AG09309 (cell line): Measurements from ENCODE around the gene HECTD1.
"Not testable (repeated sequence)": the region's sequence is repeated elsewhere in the genome, so short reads cannot be mapped to it uniquely, and the experiment has no call there.

Experiments
- DNase-seq: peaks from one replicate; pipeline ENCODE4 v3.0.0-alpha.2; 2010; ENCODE audit warnings: low read depth
- H3K4me3 ChIP-seq: 2 replicates; pipeline ENCODE4 v1.5.1; 2011; ENCODE audit warnings: mild to moderate bottlenecking, low read depth, low read length, moderate library complexity; ENCODE audit not compliant: control insufficient read depth
- TF ChIP-seq, protein P1 (sequence below): IDR thresholded peaks from 2 replicates; pipeline ENCODE4 v1.5.1; 2011; ENCODE audit warnings: mild to moderate bottlenecking, low read depth, low read length, inconsistent platforms; ENCODE audit not compliant: insufficient read depth, control insufficient read depth; ENCODE audit errors: missing control alignments

Gene HECTD1

DNA sequence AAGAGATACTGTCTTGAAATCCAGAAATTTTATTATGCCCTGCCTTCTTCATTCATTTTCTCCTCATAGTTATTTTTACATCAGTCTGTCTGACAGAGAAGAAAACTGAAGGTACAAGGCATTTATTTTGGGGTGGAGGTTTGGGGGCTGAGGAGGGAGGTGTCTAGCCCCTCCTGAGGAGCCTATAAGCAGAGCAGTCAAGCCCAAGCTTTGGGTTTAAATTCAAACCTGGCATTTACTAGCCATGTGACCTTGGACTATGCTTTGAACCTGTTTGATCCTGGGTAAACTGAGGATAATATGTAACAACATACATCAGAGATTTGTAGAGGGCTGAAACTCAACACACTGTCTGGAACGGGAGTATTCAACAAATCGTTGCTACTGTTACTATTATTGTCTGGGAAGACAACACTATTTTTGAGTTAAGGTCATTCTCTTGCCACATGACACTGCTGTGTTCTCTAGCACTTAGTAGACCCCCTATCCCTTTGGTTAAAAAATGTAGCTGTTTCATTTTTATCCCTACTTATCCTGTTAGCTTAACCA is 115.4 kb downstream of the HECTD1 start:
- no peak for DNase-seq
- no peak overlapping the region for H3K4me3 ChIP-seq
- TF ChIP-seq, protein P1, sequence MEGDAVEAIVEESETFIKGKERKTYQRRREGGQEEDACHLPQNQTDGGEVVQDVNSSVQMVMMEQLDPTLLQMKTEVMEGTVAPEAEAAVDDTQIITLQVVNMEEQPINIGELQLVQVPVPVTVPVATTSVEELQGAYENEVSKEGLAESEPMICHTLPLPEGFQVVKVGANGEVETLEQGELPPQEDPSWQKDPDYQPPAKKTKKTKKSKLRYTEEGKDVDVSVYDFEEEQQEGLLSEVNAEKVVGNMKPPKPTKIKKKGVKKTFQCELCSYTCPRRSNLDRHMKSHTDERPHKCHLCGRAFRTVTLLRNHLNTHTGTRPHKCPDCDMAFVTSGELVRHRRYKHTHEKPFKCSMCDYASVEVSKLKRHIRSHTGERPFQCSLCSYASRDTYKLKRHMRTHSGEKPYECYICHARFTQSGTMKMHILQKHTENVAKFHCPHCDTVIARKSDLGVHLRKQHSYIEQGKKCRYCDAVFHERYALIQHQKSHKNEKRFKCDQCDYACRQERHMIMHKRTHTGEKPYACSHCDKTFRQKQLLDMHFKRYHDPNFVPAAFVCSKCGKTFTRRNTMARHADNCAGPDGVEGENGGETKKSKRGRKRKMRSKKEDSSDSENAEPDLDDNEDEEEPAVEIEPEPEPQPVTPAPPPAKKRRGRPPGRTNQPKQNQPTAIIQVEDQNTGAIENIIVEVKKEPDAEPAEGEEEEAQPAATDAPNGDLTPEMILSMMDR, result no peak

DNA sequence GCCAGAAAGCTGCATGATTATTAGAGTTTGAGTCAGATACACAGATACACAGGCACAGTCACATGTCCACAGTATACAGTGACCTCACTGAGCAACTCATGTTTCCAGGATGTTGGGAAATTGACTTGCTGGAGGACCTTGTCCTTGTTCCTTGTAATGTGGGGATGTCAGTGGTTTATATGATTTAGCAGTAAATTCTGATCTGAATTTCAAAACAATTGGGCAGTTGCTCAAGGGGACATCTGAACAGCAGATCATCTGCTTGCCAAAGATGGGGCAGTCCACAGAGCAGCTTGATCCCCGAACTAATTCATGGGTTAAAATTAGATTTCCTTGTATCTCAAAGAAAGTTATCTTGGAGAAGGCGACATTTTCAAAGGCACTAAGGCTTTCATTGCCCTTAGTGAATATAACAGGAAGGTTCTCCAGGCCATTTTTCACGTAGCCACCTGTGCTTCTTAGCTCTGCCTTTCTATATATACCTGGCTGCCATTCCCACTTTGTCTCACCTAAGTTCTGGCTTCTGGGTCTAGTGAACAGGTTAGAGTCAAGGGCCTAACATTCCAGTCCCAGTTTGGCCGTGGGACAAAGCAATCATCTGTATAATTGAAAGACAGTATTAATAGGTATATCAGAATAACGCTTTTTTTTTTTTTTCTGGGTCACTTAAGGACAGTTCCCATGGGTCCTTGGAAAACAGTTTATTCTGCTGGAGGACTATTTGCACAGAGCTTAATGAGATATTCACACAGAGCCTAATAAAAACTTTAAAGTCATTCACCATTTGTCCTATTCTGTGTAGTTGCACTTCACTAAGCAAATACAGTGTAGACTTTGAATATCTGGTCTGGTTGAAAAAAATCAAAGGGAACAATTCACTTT is 116.5 kb downstream of the HECTD1 start:
- DNase-seq, result peak; percentile 85
- no peak overlapping the region for H3K4me3 ChIP-seq
- TF ChIP-seq, protein P1, result no peak

DNA sequence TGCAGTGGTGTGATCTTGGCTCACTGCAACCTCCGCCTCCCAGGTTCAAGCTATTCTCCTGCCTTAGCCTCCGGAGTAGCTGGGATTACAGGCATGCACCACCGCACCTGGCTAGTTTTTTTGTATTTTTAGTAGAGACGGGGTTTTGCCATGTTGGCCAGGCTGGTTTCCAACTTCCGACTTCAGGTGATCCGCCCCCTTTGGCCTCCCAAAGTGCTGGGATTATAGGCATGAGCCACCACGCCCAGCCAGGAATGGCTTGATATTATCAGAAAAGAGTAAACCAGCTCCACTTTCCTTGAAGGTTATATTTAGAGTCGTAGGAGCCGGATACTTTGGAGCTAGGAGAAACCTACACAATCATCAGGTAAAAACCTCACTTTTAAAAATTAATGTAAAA is 121.1 kb downstream of the HECTD1 start:
- H3K4me3 ChIP-seq, DNase-seq: not testable (repeated sequence)

DNA sequence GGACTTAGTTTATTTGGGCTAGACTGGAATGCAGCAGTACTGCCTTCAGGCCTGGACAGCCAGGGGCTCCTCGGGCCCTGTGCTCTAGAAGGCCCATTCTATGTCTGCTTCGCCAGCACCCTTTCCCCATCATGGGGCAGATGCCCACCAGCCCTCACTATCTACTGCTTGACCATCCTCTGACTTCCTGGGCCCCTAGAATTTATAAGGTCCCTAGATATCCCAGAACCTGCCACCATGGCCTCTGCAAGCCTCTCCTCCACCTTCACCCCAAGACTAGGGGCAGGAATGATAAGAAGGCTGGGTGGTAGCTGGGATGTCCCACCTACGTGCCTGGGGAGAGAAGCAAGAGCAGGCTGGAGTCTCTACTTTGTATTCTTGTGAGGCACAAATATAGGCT is 122.6 kb downstream of the HECTD1 start:
- TF ChIP-seq, protein P1, result no peak
- no peak for DNase-seq
- no peak overlapping the region for H3K4me3 ChIP-seq

DNA sequence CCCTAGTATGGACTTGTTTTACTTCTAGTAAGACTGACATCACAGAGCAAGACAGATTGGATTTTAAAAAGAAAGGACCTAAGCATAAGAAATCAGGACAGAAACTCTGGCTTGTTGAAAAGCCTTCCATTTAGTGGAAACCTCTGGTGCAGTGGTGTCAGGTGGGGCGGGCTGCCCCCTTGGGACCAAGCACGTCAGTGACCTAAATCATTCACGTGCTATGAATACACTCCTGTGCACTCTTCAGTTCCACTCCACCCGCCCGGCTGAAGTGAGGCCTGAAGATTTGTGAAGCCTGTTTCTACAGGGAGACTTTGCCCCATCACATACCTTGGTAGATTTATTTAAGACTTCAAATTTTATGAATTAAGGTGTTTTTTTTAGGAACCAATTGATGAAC is 123.2 kb downstream of the HECTD1 start:
- TF ChIP-seq, protein P1, result no peak
- H3K4me3 ChIP-seq, result no peak overlapping the region
- no peak for DNase-seq

DNA sequence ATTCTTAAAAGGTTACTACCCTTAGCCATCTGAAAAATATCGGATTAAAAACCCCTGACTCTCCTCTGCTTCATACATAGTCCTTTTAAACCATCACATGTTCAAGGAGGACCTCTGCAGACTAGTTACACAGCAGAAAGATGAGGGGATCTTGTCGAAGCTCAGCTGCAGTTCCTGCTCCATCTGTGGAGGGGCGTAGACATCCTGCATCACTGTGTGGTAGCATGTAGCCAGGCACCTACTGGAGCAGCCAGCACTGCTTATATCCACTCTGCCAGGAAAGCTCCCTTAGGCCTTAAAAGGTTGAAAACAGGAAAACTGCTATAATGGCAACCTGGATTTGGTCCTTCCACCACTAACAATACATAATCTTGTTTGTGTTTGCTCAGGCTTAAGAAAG is 123.8 kb downstream of the HECTD1 start:
- DNase-seq, result no peak
- TF ChIP-seq, protein P1, result no peak
- H3K4me3 ChIP-seq, result no peak overlapping the region

DNA sequence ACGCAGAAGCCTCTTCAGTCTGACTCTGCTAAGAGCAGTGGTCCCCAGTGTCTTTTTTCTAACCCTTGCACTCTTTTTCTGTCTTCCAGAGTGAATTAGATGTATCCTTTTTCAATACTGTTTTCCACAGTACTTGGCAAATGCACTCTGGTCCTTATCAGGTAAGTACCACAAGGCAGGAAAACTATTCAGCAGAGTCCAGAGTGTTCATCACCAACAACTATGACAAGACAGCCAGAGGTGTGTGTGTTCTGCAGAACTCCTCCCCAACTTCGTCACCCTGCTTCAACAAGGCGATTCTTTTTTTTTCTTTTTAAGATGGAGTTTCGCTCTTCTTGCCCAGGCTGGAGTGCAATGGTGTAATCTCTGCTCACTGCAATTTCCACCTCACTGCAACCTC is 127.1 kb downstream of the HECTD1 start:
- no peak overlapping the region for H3K4me3 ChIP-seq
- TF ChIP-seq, protein P1, result no peak
- DNase-seq, result no peak
